Measurements from ENCODE around the gene EPHB4. TPM values are rescaled to one million over a fixed set of nuclear protein-coding genes. Genes with fewer than 3 reads are reported as not detected.

EPHB4 gene
- total and polyA plus RNA-seq, 2 experiments from 2014 or later, result 29.5 to 53.6 TPM

Other genes with a start within 250 kb of the EPHB4 start
- 78.8 and 108 TPM in 2 replicates for gene LRCH4, start 241.4 kb downstream of the EPHB4 start, total RNA-seq
- 80.9 and 103 TPM in 2 replicates for gene LRCH4, start 241.4 kb downstream of the EPHB4 start, polyA plus RNA-seq
- gene FBXO24, start 241.2 kb downstream of the EPHB4 start, total RNA-seq, result 0.78 and 1.9 TPM in 2 replicates
- gene FBXO24, start 241.2 kb downstream of the EPHB4 start, polyA plus RNA-seq, result 2.3 and 4.1 TPM in 2 replicates
- 43.2 and 46.3 TPM in 2 replicates for gene PCOLCE, start 225.2 kb downstream of the EPHB4 start, total RNA-seq
- gene PCOLCE, start 225.2 kb downstream of the EPHB4 start, polyA plus RNA-seq, result 70.4 and 111 TPM in 2 replicates
- gene MOSPD3, start 215.0 kb downstream of the EPHB4 start, total RNA-seq, result 30.1 and 36.0 TPM in 2 replicates
- gene MOSPD3, start 215.0 kb downstream of the EPHB4 start, polyA plus RNA-seq, result 67.8 and 83.3 TPM in 2 replicates
- 0.89 and 2.5 TPM in 2 replicates for gene TFR2, start 186.0 kb downstream of the EPHB4 start, total RNA-seq
- 0.39 TPM in 1 of 2 replicates, not detected in the other for gene TFR2, start 186.0 kb downstream of the EPHB4 start, polyA plus RNA-seq
- not detected in 2 replicates for gene ACTL6B, start 171.1 kb downstream of the EPHB4 start, total RNA-seq
- gene ACTL6B, start 171.1 kb downstream of the EPHB4 start, polyA plus RNA-seq, result not detected in 2 replicates
- 233 and 234 TPM in 2 replicates for gene GNB2, start 153.8 kb downstream of the EPHB4 start, total RNA-seq
- 241 and 286 TPM in 2 replicates for gene GNB2, start 153.8 kb downstream of the EPHB4 start, polyA plus RNA-seq
- 31.9 and 53.2 TPM in 2 replicates for gene GIGYF1, start 133.3 kb downstream of the EPHB4 start, total RNA-seq
- gene GIGYF1, start 133.3 kb downstream of the EPHB4 start, polyA plus RNA-seq, result 14.0 and 20.1 TPM in 2 replicates
- 30.6 and 45.7 TPM in 2 replicates for gene POP7, start 121.4 kb downstream of the EPHB4 start, total RNA-seq
- 40.2 and 68.3 TPM in 2 replicates for gene POP7, start 121.4 kb downstream of the EPHB4 start, polyA plus RNA-seq
- gene EPO, start 107.1 kb downstream of the EPHB4 start, total RNA-seq, result 0.60 TPM in 1 of 2 replicates, not detected in the other
- gene EPO, start 107.1 kb downstream of the EPHB4 start, polyA plus RNA-seq, result 0.34 and 0.46 TPM in 2 replicates
- gene ZAN, start 93.9 kb downstream of the EPHB4 start, total RNA-seq, result not detected in 2 replicates
- not detected in 2 replicates for gene ZAN, start 93.9 kb downstream of the EPHB4 start, polyA plus RNA-seq
- gene SLC12A9, start 25.2 kb upstream of the EPHB4 start, total RNA-seq, result 18.3 and 19.5 TPM in 2 replicates
- 12.5 and 14.6 TPM in 2 replicates for gene SLC12A9, start 25.2 kb upstream of the EPHB4 start, polyA plus RNA-seq
- 51.9 and 60.1 TPM in 2 replicates for gene TRIP6, start 39.9 kb upstream of the EPHB4 start, total RNA-seq
- 50.2 and 62.2 TPM in 2 replicates for gene TRIP6, start 39.9 kb upstream of the EPHB4 start, polyA plus RNA-seq
- 78.6 and 83.1 TPM in 2 replicates for gene SRRT, start 47.6 kb upstream of the EPHB4 start, total RNA-seq
- gene SRRT, start 47.6 kb upstream of the EPHB4 start, polyA plus RNA-seq, result 111 and 148 TPM in 2 replicates
- 16.0 and 19.0 TPM in 2 replicates for gene UFSP1, start 62.2 kb upstream of the EPHB4 start, total RNA-seq
- 3.9 and 9.9 TPM in 2 replicates for gene UFSP1, start 62.2 kb upstream of the EPHB4 start, polyA plus RNA-seq
- gene ACHE, start 68.4 kb upstream of the EPHB4 start, total RNA-seq, result 25.6 TPM in 2 replicates
- 42.0 and 42.7 TPM in 2 replicates for gene ACHE, start 68.4 kb upstream of the EPHB4 start, polyA plus RNA-seq
- not detected in 2 replicates for gene MUC3A, start 122.0 kb upstream of the EPHB4 start, total RNA-seq
- gene MUC3A, start 122.0 kb upstream of the EPHB4 start, polyA plus RNA-seq, result 0.29 TPM in 1 of 2 replicates, not detected in the other
- 2.4 TPM in 1 of 2 replicates, not detected in the other for gene MUC12, start 142.0 kb upstream of the EPHB4 start, total RNA-seq
- not detected in 2 replicates for gene MUC12, start 142.0 kb upstream of the EPHB4 start, polyA plus RNA-seq
- gene MUC17, start 192.6 kb upstream of the EPHB4 start, total RNA-seq, result not detected in 2 replicates
- not detected in 2 replicates for gene MUC17, start 192.6 kb upstream of the EPHB4 start, polyA plus RNA-seq